Right atrium auricular region (tissue), 2 donors: ENCODE measurements around the gene WIPF3. TPM values are rescaled to one million over a fixed set of nuclear protein-coding genes. Genes with fewer than 3 reads are reported as not detected.

Experiments used
- DNase-seq: peaks from one replicate; pipeline ENCODE4 v3.0.0-alpha.2; 2019; ENCODE audit warnings: low spot score
- H3K27ac ChIP-seq, 2 donors: fragments of 200-600 bp; sonication (generic); 1 replicate in 1 of 2; 2 replicates in 1 of 2; pipeline ENCODE4 v1.5.1; 2016 to 2019
- H3K27me3 ChIP-seq, 2 donors: fragments of 200-600 bp; sonication (generic); one replicate each; pipeline versions ENCODE4 v1.5.1 to v1.6.0; 2017 to 2019
- H3K36me3 ChIP-seq: fragments of 200-600 bp; sonication (generic); one replicate; pipeline ENCODE4 v1.5.1; 2016
- H3K4me1 ChIP-seq, 2 donors: fragments of 200-600 bp; sonication (generic); one replicate each; pipeline versions ENCODE4 v1.5.1 to v1.6.0; 2017 to 2019
- H3K4me3 ChIP-seq, 2 donors: fragments of 200-600 bp; sonication (generic); 1 replicate in 1 of 2; 2 replicates in 1 of 2; pipeline ENCODE4 v1.5.1; 2017 to 2019; ENCODE audit warnings: mild to moderate bottlenecking in 1 of 2, moderate library complexity in 1 of 2
- H3K9me3 ChIP-seq, 2 donors: fragments of 200-600 bp; sonication (generic); one replicate each; pipeline ENCODE4 v1.5.1; 2019
- CTCF ChIP-seq, 2 donors: fragments of 200-600 bp; sonication (generic); IDR thresholded peaks; one replicate each; pipeline ENCODE4 v1.5.1; 2019; ENCODE audit warnings: antibody characterized with exemption in 2 of 2
- total RNA-seq, 2 donors: library from RNA; depleted of rRNA; stranded (reverse); fragments of >200 nt; gene quantifications; one replicate each; pipeline ENCODE4 v1.1.0, GENCODE V29; 2016

The WIPF3 gene
- total RNA-seq, 2 donors from 2014 or later: 1.3 to 2.9 TPM

GRCh38 chr7:29875741-29876140 is 69.4 kb downstream of the WIPF3 start:
- DNase-seq: no peak
- Histone ChIP-seq H3K27me3 (no peaks in the 10 kb centered on the region), H3K4me1 (no peaks in the 10 kb centered on the region), H3K36me3 (no peaks in the 10 kb centered on the region), H3K4me3 (no peak overlapping the region), H3K9me3 (no peaks in the 10 kb centered on the region), H3K27ac (no peak overlapping the region)
- no peak for TF ChIP-seq CTCF (IDR thresholded peaks at IDR 0.05)

GRCh38 chr7:29877196-29877595 is 70.9 kb downstream of the WIPF3 start:
- Histone ChIP-seq H3K27me3 (no peaks in the 10 kb centered on the region), H3K4me3 (no peak overlapping the region)
- no peak for TF ChIP-seq CTCF (IDR thresholded peaks at IDR 0.05)

GRCh38 chr7:29878081-29878688 is 71.9 kb downstream of the WIPF3 start:
- no peaks in the 10 kb centered on the region for H3K36me3 ChIP-seq
- H3K9me3 ChIP-seq: no peaks in the 10 kb centered on the region
- no peak for DNase-seq
- no peak overlapping the region for H3K27ac ChIP-seq
- no peaks in the 10 kb centered on the region for H3K27me3 ChIP-seq
- peak in 1 of 2 donors; percentile 55 for TF ChIP-seq CTCF (IDR thresholded peaks at IDR 0.05)
- H3K4me3 ChIP-seq: no peak overlapping the region
- no peaks in the 10 kb centered on the region for H3K4me1 ChIP-seq

More at GRCh38 chr7:29877196-29877595, 70.9 kb downstream of the WIPF3 start:
- Histone ChIP-seq H3K27ac (no peak overlapping the region), H3K9me3 (no peaks in the 10 kb centered on the region), H3K4me1 (no peaks in the 10 kb centered on the region), H3K36me3 (no peaks in the 10 kb centered on the region)
- DNase-seq: no peak

GRCh38 chr7:29879609-29880008 is 73.3 kb downstream of the WIPF3 start:
- peak; percentile 63 for DNase-seq
- TF ChIP-seq CTCF (IDR thresholded peaks at IDR 0.05): no peak
- H3K36me3 ChIP-seq: no peaks in the 10 kb centered on the region
- no peaks in the 10 kb centered on the region for H3K4me1 ChIP-seq
- H3K27me3 ChIP-seq: no peaks in the 10 kb centered on the region
- no peaks in the 10 kb centered on the region for H3K9me3 ChIP-seq
- H3K4me3 ChIP-seq: no peak overlapping the region
- H3K27ac ChIP-seq: no peak overlapping the region

- H3K4me1 ChIP-seq: no peaks in the 10 kb centered on the region
- H3K27ac ChIP-seq: no peak overlapping the region
- H3K27me3 ChIP-seq: no peaks in the 10 kb centered on the region
- DNase-seq: no peak
- TF ChIP-seq CTCF (IDR thresholded peaks at IDR 0.05): no peak
- H3K36me3 ChIP-seq: no peaks in the 10 kb centered on the region
- H3K9me3 ChIP-seq: no peaks in the 10 kb centered on the region
- H3K4me3 ChIP-seq: no peak overlapping the region
These were observed 75.4 kb downstream of the WIPF3 start for GRCh38 chr7:29881724-29882123.

- no peak overlapping the region for H3K27ac ChIP-seq
- no peaks in the 10 kb centered on the region for H3K4me1 ChIP-seq
- H3K36me3 ChIP-seq: no peaks in the 10 kb centered on the region
- no peak for TF ChIP-seq CTCF (IDR thresholded peaks at IDR 0.05)
- H3K9me3 ChIP-seq: no peaks in the 10 kb centered on the region
- H3K4me3 ChIP-seq: no peak overlapping the region
- no peak for DNase-seq
- H3K27me3 ChIP-seq: no peaks in the 10 kb centered on the region
These were observed 76.2 kb downstream of the WIPF3 start for GRCh38 chr7:29882481-29882880.
